CD4-positive, alpha-beta T cell treated with Interleukin-12 subunit alpha and Interleukin-12 subunit beta, for 1 hour (primary cell): ENCODE data around the gene CCDC90B.

Experiments
- DNase-seq: peaks from one replicate; pipeline ENCODE4 v3.0.0-alpha.2; 2020

The CCDC90B gene

GRCh38 chr11:83222499-83222898 lies 63.7 kb downstream of the CCDC90B start:
- DNase-seq: no peak

GRCh38 chr11:83221694-83222093 lies 64.5 kb downstream of the CCDC90B start:
- DNase-seq: no peak

GRCh38 chr11:83220260-83220659 lies 65.9 kb downstream of the CCDC90B start:
- DNase-seq: no peak

GRCh38 chr11:83219095-83219494 lies 67.1 kb downstream of the CCDC90B start:
- no peak for DNase-seq
